Fibroblast of skin of scalp (primary cell): Measurements from ENCODE around the gene ST6GALNAC5.
A peak's percentile ranks its signal among the peaks of the same experiment; 100 is the strongest.

Experiments used
- DNase-seq: peaks from one replicate; pipeline ENCODE4 v3.0.0-alpha.2; 2013

The ST6GALNAC5 gene

GRCh38 chr1:77048615-77049005, 181.3 kb downstream of the ST6GALNAC5 start:
- no peak for DNase-seq

DNA sequence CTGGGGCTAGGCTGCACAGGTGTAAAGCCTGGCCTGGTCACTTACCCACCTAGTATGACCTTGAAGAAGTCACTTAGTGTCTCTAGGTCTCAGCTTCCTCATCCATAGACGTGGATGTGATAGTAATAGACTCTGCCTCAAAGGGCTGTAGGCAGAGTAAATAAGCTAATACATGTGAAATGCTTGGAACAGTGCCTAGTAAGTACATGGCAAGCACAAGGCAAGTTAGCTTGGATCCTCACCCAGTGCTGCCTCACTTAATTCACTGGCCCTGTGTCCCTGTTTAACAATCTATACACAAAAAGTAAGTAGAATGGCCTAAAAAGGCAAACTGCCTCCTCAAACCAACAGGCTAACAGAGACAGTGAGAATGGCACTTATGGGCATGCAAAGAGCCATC, 184.1 kb downstream of the ST6GALNAC5 start:
- DNase-seq = no peak

DNA sequence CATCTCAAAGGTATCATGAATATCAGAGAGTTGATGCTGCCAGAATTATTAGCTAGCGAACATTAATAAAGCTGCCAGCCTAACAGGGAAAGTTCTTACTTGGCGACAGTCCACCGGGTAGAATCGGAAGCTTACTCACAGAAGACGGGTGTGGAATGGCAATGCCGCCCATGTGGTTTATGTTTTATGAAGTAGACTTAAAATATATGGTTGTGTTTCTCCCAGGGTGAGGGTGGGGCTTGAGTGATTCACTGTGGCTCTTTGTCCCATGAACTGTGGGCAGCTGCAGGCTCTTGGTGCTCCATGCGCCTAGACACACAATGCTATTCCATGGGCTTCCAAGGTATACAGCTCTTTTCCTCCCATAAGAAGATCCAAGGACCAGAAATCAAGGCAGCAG, 189.2 kb downstream of the ST6GALNAC5 start:
- peak; percentile 5 for DNase-seq

DNA sequence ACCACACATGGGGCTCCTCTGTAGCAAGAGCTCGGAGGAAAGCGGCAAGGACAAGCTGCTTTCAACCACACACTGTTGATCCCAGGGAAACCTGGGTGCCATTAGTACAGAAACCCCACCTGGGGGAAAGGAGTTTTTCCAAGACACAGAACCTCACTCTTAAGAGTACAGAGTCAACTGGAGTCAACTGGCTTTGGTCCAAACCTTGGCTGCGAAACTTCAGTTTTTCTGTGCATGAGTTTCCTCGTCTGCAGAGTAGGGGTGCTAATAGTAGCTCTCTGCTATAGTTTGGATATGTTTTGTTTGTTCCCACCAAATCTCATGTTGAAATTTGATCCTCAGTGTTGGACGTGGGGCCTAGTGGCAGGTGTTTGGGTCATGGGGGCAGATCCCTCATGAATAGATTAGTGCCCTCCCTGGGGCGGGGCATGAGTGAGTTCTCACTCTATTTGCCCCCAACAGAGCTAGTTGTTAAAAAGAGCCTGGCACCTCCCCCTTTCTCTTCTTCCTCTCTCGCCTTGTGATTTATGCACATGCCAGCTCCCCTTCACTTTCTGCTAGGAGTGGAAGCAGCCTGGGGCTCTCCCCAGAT, 190.8 kb downstream of the ST6GALNAC5 start:
- no peak for DNase-seq

DNA sequence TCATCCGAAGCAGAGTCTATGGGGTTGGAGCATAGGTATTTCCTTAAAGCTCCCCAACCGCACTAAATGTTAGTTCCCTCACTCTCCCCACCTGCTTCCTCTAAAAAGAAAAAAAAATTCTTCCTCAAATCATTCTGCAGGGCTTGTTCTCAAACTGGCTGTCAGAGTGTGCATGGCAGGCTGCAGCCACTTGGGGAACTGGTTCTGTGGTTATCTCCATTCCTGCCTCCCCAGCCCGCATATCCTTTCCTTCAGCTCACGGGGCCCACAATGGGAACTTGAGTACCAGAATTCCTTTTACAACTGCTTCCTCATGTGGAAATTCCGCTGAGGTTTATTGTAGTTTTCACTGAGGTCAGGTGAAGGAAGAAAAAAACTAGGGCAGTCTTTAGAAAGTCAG, 192.7 kb downstream of the ST6GALNAC5 start:
- DNase-seq = no peak

- no peak for DNase-seq
These were observed 193.9 kb downstream of the ST6GALNAC5 start for GRCh38 chr1:77061162-77061561.

GRCh38 chr1:77063118-77063517, 195.8 kb downstream of the ST6GALNAC5 start:
- peak; percentile 17 for DNase-seq

DNA sequence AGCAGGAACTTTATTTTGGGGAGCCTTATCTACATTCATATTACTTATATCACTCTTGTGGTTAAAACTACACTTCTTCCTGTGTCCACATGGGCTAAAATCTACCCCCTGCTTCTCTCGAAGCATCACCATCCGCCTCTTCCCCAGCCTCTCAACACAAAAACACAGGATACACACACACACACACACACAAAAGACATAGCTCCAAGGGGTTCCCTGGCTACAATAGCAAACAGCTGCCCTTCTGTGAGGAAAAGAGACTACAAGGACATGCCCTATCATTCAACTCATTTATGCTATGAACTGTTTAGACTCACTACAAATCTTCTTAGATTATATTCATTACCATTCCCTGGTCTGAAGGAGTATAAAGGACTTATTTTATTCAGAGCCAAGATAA, 197.0 kb downstream of the ST6GALNAC5 start:
- DNase-seq = no peak

GRCh38 chr1:77065693-77066342, 198.5 kb downstream of the ST6GALNAC5 start:
- DNase-seq = no peak

DNA sequence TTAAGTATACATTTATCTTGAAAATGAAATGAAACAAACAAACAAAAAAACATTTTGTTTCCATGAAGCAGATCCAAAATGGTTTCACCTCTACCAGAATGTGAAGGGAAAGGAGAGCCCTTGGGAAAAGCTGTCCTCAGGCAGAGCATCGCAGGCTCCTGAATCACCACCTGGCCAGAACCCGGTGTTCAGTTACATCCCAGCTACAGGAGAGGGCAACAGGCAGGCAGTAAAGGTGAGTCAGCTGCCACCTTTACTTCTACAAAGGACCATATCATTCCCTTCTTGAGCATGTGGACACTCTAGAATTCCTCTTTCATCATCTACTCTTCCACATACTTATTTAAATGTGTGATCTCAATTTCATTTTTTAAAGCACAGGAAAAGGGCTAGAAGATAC, 200.7 kb downstream of the ST6GALNAC5 start:
- DNase-seq = no peak

GRCh38 chr1:77076759-77077158, 209.5 kb downstream of the ST6GALNAC5 start:
- DNase-seq = no peak

GRCh38 chr1:77081834-77082233, 214.6 kb downstream of the ST6GALNAC5 start:
- DNase-seq = no peak

- DNase-seq = no peak
These were observed 217.2 kb downstream of the ST6GALNAC5 start for GRCh38 chr1:77084457-77084856.

- DNase-seq = no peak
These were observed 217.8 kb downstream of the ST6GALNAC5 start for GRCh38 chr1:77085109-77085508.

DNA sequence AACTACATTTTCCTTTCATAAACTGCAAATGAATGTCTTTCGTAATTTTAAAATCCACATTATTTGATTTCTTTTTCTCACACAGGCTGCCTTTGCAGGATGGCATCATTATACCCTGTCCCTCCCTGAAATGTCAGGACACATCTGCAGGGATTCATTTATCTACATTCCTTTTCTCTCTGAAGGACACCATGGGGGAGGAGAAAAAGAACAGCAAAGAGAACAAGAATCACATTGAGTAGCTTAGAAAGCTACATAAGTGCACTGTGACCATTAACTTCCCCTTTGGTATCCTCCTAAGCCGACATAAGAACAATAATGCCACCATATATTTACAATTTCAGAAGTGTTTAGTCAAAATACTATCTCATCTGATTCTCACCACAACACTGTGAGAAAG, 222.5 kb downstream of the ST6GALNAC5 start:
- DNase-seq = no peak

DNA sequence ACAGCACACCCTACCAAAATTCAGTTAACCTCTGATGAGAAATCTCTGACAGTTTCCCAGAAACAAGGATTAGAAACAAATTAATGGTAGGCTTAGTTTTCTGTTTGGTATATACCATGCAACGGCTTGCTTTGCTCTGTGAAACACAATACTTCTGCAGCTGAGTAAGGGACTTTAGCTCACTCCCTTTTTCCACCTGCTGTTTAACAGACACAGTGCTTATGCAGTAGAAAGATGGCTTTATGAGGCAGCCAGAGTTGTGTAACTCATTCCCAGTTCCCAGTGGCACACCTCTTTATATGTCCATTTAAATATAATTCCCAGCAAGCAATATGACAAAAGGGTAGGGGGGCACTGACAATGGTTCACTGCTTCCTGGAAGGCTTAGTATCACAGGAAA, 228.0 kb downstream of the ST6GALNAC5 start:
- no peak for DNase-seq

DNA sequence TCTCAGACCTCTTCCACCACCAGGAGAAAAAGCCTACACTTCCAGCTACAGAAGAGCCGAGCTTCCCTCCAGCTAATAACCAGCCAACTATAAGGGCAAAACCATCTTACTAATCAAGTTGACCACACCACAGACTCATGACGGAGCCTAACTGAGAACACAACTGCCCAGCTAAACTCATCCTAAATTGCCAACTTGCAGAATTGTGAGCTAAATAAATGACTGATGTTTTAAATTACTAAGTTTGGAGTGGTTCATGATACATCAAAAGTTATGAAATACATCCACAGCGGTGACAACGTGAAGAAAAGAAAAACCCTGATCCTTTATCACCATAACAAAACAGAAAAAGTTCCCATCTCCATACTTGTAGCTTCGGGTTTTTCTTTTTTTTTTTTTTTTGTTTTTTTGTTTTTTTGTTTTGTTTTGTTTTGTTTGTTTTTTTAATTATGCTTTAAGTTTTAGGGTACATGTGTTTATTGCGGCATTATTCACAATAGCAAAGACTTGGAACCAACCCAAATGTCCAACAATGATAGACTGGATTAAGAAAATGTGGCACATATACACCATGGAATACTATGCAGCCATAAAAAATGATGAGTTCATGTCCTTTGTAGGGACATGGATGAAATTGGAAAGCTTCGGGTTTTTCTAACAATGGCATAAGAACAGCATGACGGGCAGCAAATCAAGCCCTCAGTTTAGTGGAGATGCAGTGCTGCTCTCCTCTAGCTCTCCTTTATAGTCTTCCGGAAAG, 229.4 kb downstream of the ST6GALNAC5 start:
- no peak for DNase-seq

DNA sequence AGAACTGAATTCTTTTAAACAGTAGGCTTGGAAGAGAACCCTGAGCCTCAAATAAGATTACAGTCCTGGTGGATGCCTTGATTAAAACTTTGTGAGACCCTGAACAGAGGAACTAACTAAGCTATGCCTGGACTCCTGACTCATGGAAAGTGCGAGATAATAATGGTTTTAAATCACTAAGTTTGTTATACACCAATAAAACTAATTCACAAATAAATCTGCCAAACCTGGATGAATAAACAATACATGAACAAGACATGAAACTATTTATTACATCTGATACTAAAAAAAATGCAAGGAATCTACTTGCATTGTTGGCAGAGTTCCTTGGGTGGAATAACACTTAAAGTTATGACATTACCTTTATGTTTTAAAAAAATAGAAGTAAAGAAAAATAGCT, 233.6 kb downstream of the ST6GALNAC5 start:
- peak; percentile 8 for DNase-seq

- DNase-seq = no peak
These were observed 236.2 kb downstream of the ST6GALNAC5 start for GRCh38 chr1:77103486-77103885.

DNA sequence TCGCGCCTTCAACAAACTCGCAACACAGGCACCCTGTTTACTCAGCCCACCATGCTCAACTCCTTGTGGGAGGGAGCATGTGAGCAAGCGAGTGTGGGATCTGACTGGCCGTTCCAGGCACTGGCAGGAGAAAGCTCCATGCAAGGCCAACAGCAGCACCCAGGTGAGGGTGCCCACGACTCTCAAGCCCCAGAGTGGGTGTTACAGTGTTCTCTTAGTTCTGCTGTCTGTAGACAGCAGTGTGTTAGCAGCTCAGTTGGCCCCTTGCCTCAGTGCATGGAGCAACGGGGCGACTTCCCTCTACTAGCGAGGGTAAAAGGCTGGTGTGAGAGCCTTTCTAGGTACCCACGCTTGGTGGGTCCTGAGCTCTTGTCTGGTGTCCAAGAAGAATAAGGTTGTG, 237.4 kb downstream of the ST6GALNAC5 start:
- DNase-seq = no peak
